HG02571 (cell line): ENCODE data around the gene NPNT.

Experiments used
- ATAC-seq: cut with Tn5 transposase; IDR thresholded peaks from one replicate; pipeline ENCODE4 v1.9.1; 2021; ENCODE audit warnings: mild to moderate bottlenecking, moderate library complexity; ENCODE audit not compliant: unreplicated experiment

NPNT gene

GRCh38 chr4:105967058-105967658 is 71.9 kb downstream of the NPNT start:
- ATAC-seq: no peak

GRCh38 chr4:105969575-105969974 is 74.3 kb downstream of the NPNT start:
- ATAC-seq: no peak

GRCh38 chr4:105970371-105970770 is 75.1 kb downstream of the NPNT start:
- ATAC-seq: no peak

GRCh38 chr4:105971036-105971435 is 75.8 kb downstream of the NPNT start:
- ATAC-seq: no peak

- no peak for ATAC-seq
Observed at GRCh38 chr4:105972946-105973621, 77.8 kb downstream of the NPNT start.

- no peak for ATAC-seq
Observed at GRCh38 chr4:105976915-105977314, 81.6 kb downstream of the NPNT start.

GRCh38 chr4:105978684-105979296 is 83.5 kb downstream of the NPNT start:
- no peak for ATAC-seq

- ATAC-seq: no peak
Observed at GRCh38 chr4:105979506-105979905, 84.2 kb downstream of the NPNT start.

GRCh38 chr4:105988671-105989070 is 93.4 kb downstream of the NPNT start:
- ATAC-seq: no peak

- ATAC-seq: no peak
Observed at GRCh38 chr4:105989485-105990242, 94.4 kb downstream of the NPNT start.

- no peak for ATAC-seq
Observed at GRCh38 chr4:105990933-105991332, 95.7 kb downstream of the NPNT start.

GRCh38 chr4:105991726-105992125 is 96.5 kb downstream of the NPNT start:
- ATAC-seq: no peak

GRCh38 chr4:105992641-105993305 is 97.5 kb downstream of the NPNT start:
- ATAC-seq: no peak

- no peak for ATAC-seq
Observed at GRCh38 chr4:105994061-105994460, 98.8 kb downstream of the NPNT start.

GRCh38 chr4:105994841-105995501 is 99.7 kb downstream of the NPNT start:
- no peak for ATAC-seq

GRCh38 chr4:105996845-105997244 is 101.6 kb downstream of the NPNT start:
- ATAC-seq: no peak

GRCh38 chr4:105998171-105999063 is 103.1 kb downstream of the NPNT start:
- no peak for ATAC-seq

GRCh38 chr4:106002994-106003393 is 107.7 kb downstream of the NPNT start:
- ATAC-seq: no peak

GRCh38 chr4:106010761-106011160 is 115.5 kb downstream of the NPNT start:
- no peak for ATAC-seq

- no peak for ATAC-seq
Observed at GRCh38 chr4:106011387-106011786, 116.1 kb downstream of the NPNT start.
